Peyer's patch (tissue), 4 donors: Measurements from ENCODE around the gene PHGDH.

Experiments
- CTCF ChIP-seq, 6 experiments: fragments of 450-650 bp in 4 of 6; fragments of 200-600 bp in 2 of 6; sonication (generic) in 1 of 6; IDR thresholded peaks; one replicate each; pipeline ENCODE4 v1.5.1; 2017 to 2019; ENCODE audit warnings: antibody characterized with exemption in 6 of 6, mild to moderate bottlenecking in 3 of 6, moderate library complexity in 1 of 6
- POLR2A ChIP-seq, 2 donors: fragments of 450-650 bp; IDR thresholded peaks; one replicate each; pipeline ENCODE4 v1.5.1; 2017; ENCODE audit warnings: antibody characterized with exemption in 2 of 2, mild to moderate bottlenecking in 2 of 2, moderate library complexity in 2 of 2

- TF ChIP-seq POLR2A (IDR thresholded peaks at IDR 0.05), result no peak
- no peak for TF ChIP-seq CTCF (IDR thresholded peaks at IDR 0.05)
Measured at GRCh38 chr1:119729044-119729443, 17.3 kb downstream of the PHGDH start.
